Myocyte (in vitro differentiated cells): ENCODE data around the gene TMIE. TPM values are rescaled to one million over a fixed set of nuclear protein-coding genes. Genes with fewer than 3 reads are reported as not detected.
"Not testable (repeated sequence)": the region's sequence is repeated elsewhere in the genome, so short reads cannot be mapped to it uniquely, and the experiment has no call there.

ENCODE experiments used
- DNase-seq: peaks from one replicate; pipeline ENCODE4 v3.0.0-alpha.2; 2012; ENCODE audit warnings: low read depth
- total RNA-seq: library from RNA; depleted of rRNA; stranded (reverse); fragments of >200 nt; gene quantifications from 2 replicates; pipeline ENCODE4 v1.2.3, GENCODE V29; 2014

Gene TMIE
- total RNA-seq, 1 donor from 2014 or later: 0.43 TPM

DNA sequence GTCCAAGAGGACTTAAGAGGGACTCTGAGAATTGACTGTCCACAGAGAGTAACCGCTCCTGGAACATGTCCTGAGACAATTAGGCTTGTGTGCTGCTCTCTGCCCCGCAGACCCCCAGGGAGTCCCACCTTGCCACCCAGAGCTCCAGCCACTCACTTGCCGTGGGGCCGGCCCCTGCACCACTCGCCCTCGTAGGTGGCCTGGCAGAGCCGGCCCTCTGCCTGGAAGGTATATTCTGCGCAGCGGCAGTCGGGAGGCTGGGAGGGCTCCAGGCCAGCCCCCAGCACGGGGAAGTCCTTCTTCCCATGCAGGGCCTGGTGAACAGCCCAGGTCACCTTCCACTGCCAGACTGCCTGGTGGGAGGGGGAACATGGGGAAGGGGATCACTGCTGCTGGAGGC, 18.2 kb upstream of the TMIE start:
- DNase-seq: no peak

DNA sequence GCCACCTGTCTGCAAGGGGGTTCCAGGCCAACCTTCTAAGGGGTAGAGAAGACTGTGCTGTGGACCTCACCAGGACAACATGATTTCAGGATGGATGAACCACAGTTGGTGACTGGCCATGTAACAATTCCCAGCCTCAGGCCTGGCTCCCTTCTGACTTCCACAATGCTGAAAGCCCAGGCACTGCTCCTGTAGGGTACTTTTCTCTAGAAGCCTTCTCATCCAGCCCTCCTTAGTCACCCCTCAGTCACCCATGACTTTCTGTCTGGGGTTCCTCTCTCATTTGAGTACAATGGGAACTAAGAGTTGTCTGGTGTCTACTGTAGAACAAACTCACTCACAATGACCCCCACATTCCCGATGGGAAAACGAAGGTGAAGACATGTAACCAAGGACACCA, 16.3 kb upstream of the TMIE start:
- no peak for DNase-seq

DNA sequence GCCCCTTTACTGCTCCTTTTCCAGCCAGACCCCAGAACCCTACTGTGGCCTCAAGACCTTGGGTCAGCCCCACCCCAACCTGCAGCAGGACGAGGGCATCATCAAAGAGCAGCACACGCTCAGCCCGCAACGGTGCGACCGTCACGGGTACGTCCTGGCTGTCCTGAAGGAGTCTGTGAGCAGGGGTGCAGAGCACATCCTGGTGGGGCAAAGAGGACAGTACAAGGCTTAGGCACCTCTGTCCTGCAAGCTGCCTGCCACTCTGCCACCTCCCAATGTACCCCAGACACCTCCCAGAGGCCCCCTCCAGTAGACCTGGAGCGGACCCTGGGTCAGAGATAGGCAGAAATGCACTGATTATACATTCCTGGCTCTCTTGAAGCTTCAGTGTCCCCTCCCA, 15.7 kb upstream of the TMIE start:
- DNase-seq: no peak

DNA sequence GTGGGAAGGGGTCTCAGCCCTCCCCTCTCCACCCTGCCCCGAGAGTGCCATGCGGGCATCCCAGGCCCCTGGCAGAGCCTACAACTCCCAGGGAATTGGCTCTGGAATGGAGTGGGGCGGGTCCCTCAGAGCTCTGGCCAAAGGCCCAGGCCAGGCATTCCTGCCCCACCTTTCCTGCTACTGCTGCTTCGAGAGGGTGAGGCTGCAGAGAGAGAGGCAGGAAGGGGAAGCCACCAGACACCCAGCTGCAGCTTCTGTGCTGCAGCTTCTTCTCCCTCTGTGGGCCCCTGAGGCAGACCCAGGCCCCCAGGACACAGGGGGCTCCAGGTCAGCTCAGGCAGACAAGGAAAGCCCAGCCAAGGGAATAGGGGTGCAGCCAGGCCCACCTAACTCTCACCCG, 10.4 kb upstream of the TMIE start:
- DNase-seq: peak; percentile 37

DNA sequence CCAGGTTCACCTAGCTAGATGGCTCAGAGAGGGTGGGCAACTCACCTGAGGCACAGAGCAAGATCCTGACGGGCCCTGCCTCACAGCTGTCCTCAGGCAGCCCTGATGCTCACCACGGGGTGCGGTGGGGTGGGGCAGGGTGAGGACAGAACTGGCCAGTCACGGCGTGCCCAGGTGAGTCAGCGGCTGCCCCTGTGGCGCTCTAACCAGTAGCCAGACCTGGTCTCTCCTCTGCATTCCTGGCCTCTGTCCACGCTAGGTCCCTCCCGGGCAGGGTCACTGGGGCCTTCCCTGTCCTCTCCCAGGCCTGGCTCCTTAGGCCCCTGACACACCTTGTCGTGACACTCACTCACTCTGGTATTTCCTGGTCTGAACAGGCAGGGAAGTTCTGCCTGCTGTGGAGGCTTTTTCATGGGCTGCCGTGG, 8.6 kb upstream of the TMIE start:
- no peak for DNase-seq

DNA sequence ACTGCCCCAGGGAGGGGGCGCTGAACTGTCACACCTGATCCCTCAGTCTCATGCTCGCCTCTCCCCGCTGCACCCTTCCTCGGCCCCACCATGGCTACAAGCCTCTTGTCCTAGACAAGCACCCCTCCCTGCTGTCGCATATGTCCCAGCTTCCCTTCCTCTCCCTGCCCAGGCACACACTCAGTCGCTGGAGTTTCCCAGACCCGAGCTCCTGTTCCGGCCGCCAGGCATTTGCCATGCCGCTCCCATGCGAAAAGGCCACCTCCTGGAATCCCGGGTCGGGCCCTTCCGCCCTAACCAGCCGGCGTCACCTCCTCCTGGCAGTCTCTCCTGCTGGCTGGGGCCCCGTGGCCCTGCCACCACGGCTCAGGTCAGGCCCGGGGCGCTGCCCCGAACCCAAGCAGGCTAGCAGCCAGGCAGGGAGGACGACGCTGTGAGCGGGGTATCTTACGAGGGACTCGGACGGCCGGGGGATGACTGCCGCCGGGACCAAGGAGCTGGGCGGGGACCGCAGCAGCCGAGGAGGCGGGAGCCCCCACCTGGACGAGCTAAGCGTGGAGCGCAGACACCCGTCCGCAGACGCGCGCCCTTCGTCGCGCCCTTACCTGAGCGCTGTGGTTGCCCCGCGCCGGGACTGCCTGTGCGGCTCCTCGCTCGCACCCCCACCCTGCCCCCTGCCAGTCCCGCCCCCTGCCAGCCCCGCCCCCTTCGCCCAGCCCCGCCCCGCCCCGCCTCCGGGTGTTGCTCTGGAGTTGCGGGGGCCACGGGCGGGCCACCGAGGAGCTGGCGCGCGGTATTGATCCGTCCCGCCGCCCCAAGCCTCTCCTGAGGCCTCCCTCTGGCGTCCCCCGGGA, 7.9 kb upstream of the TMIE start, which contains the start of gene ALS2CL:
Gene ALS2CL (minus strand): TSS at position 642 of the 854 bp plus-strand sequence. CDS start 4,239 bp downstream, outside the sequence.
- peak; percentile 57 for DNase-seq

DNA sequence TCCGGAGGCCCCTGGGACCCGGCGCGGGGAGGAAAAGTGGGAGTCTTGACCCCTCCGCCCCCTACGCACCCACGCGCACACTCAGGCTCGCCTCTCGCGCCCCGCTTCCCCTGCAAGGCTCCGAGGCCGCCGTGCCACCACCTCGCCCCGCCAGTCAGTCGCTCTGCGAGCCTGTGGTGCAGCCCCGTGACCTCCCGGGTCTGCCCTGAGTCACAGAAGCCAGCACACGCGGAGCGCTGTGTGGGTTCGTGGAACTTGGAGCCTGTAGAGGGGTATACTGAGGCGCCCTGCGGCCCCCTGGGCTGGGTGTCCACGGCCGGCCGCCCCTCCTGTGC, 7.3 kb upstream of the TMIE start:
- peak; percentile 53 for DNase-seq

DNA sequence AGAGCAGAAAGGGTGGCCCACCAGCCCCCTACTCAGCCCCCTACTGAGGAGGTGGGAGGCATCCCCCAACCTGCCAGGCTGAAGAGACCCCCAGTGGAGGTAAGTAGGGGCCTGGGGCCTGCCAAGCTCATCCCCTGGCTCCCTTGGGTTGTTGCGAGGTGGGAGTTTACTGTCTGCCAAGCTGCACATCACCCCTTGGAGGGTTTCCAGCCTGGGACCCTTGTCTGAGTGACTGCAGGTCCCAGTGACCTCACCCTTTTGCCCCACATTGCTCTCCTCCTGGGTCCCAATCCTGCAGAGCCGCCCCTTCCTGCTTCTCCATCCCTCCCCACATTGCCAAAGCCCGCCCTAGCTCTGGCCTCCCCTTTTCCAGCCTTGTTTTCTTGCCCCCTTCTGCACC, 6.7 kb upstream of the TMIE start:
- no peak for DNase-seq

DNA sequence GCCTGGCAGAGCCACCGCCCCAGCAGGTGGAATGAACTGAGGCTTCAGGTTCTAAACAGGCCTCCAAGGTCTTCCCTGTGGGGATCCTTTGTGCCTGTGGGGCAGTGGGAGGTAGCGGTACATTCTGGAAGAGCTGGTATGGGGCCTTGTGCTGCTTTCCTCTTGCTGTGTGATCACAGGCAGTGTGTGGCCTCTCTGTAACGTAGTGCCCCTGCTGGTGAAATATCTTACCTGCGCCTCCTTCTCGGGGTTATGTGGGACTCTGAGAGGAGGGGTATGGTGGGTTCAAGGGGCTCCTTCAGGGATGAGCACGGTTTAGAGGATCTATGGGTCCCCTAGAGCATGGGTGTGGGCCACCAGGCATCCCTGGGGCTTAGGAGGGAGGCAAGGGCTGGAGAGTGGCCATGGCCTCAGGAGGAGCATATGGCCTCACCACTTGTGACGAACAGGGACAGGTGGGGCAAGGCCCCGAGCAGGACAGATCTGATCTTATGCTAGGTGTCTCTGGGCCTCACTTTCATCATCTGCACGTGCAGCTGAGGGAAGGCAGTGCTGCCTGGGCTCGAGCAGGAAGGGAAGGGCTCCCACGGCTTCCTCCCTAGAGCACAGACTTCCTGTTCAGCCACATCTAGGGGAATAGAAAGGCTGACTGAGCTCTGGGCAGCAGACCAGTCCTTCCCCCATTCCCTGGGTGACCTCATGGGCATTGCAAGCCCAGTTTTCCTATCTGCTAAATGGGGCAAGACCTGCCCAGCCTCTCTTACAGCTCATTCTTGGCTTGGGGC, 5.8 kb upstream of the TMIE start:
- peak; percentile 95 for DNase-seq

DNA sequence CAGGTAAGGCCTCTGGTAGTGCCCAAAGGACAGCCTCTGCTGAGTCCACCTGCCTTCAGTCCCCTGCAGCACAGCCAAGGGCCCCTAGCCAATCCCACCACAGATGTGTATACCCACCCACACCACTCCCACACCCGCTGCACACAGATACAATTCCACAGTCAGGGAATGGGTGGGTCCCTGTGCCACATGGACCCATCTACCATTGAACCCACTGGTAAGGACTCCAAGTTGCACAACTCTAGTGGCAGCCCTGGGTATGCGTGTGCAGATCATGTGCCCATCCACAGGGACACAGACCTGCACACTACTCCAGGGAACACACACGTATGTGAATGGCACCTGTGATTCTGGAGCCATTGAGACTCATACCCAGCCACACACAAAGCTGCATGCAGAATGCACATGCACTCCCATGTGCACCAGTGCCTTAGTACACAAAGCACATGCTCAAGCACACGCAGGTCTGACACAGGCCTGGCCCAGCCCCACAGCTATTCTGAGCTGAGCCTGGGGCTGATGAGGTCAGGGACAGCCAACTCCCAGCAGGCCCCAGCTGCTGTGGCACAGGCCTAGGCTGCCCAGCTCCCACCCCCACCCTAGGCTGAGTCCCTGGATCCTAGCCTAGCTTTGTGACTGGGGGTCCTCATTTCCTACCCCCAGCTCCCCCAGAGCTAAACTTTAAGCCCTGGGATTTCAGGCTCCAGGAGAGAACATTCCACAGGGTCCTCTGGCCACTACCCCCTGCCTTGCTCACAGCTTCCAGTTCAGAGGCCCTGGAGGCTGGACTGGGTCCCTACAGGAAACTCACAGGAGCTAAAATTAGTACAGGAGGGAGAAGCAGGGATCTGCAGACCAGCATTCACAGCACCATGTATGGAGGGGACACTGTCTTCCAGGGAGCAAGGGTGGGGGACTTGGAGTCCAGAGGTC, 5.0 kb upstream of the TMIE start:
- peak; percentile 93 for DNase-seq

DNA sequence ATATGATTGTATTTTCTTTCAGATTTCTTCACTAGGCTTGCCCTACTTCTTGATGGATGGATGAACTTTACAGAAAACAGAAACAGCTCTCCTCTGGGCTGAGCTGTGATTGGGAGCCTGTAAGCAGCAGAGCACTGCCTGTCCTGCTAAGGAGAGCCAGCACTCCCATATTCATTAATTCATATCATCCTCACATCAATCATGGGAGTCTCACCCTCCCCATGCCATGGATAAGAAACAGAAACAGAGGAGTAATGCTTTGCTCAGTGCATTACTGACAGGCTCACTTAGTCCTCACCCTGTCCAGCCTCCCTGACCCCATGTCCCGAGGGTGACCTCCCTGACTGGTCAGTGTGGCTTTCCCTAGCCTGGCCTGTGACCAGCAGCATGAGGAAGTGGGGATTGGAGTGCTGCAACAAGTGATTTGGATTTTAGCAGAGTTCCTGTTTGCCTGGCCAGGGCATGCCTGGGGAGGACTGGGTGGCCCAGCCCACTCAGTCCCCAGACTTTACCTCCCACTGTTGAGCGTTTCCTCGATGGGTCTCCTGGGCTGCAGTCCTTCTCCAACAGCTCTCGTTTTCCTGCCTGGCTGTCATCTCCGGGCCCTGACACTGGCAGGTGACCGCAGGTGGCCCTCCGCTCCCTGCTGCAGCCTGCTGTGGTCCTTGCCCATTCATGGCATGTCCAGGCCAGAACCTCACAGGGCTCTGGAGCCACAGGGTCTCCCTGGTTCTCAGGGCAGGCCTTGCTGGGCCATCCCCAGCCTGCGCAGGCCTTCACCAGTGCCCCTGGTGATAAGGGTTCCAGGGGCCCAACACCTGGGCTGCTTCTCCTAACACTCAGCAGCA, 1.3 kb upstream of the TMIE start:
- DNase-seq: peak; percentile 27

DNA sequence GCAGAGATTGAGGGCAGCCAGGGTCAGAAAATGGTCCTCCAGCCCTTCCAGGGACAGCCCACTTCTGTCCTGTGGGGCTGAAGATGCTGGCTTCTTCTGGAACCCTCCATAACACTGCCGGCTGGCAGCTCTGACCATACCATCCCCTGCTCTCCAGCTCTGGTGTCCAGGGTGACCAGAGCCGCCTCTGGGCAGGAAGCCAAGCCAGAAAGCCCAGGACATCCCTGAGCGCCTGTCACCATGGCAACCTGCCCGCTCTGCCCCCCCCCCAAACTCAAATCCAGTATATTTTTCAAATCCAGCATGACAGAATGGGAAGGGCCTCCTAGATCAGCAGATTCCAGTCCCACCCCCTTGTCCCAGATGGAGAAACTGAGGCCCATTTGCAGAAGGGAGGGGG, 420 bp upstream of the TMIE start:
- DNase-seq: no peak

DNA sequence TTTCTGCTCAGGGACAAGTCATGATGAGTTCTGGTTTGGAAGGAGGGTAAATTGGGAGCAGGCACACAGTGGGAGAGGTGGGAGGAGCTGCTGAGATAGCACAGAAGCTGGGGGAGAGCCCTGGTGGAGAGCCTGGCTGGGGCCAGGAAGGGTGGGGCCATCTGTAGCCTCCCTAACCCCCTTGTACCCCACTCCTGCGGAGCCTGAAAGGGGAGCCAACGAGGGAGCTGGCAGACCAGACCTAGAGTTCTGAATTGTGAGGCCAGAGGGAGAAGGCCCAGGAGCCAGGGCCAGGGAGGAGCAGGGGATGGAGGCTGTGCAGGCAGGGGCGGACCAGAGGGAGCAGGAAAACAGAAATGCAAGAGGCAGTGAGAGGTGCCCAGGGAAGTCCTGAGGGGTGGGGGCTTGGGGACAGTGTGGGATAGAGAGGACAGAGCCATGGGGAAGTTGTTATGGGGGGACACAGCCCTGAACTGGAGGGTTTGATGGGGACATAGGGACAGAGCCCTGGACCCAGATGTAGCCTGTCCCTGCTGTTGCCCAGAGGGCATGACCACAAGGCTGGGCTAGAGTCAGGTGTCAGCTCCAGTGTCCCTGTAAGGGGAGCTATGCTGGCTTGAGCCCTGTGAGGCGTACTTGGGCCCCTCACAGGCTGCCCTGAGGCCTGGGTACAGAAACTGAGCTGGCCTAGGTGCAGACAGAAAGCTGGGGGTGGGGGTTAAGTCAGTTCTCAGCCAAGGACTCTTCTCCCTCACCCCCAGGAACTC, 1.2 kb downstream of the TMIE start:
- DNase-seq: peak; percentile 35

DNA sequence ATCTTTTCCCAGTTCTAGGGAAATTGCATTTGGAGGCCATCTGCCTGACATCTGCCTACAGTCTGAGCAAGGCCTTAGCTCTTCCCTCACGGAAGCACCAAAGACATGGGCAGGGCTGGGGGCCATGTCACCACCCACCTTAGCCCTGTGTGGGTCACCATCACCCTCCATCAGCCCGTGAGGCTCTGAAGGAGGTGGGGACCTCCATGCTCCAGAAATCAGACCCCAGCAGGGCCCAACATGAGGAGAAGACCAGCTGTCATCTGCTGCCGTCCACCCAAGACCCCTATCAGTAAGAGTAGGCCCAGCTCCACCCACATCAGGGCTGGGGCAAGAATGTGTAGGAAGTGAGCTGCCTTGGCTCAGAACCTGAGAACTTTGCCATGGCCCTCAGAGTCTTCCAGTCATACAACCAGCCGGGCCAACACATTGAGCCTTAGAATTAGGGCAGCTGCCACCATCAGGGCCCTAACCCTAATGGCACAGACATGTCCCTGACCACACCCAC, 1.9 kb downstream of the TMIE start:
- no peak for DNase-seq

DNA sequence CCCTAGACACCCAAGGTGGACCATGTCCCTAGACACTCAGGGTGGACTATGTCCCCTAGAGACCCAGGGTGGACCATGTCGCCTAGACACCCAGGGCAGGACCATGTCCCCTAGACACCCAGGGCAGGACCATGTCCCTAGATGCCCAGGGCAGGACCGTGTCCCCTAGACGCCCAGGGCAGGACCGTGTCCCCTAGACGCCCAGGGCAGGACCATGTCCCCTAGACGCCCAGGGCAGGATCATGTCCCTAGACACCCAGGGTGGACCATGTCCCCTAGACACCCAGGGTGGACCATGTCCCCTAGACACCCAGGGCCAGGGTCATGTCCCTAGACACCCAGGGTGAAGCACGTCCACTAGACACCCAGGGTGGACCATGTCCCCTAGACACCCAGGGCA, 3.2 kb downstream of the TMIE start:
- not testable (repeated sequence) for DNase-seq

DNA sequence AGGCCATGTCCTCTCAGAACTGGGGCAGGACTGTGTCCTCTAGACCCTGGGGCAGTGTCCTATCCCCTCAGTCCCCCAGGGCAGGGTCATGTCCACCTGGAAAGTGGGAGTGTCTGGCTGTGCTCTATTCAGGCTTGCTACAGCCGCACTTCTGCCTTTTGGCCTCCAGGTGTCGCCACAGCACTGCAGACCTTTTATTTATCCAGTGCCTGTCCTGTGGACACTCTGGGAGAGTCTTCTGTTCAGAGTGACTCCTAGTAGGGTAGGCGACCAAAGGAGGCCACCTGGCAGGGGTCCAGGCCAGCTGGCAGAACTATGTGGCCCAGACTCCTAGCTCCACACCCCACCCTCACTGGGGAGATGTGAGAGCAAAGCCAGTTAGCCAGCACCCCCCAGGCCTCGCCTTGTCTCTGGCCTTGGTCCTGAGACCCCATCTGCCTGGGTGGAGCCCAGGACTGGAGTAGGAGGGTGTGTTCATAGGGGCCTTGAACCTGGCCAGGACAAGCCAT, 3.9 kb downstream of the TMIE start:
- peak; percentile 87 for DNase-seq

DNA sequence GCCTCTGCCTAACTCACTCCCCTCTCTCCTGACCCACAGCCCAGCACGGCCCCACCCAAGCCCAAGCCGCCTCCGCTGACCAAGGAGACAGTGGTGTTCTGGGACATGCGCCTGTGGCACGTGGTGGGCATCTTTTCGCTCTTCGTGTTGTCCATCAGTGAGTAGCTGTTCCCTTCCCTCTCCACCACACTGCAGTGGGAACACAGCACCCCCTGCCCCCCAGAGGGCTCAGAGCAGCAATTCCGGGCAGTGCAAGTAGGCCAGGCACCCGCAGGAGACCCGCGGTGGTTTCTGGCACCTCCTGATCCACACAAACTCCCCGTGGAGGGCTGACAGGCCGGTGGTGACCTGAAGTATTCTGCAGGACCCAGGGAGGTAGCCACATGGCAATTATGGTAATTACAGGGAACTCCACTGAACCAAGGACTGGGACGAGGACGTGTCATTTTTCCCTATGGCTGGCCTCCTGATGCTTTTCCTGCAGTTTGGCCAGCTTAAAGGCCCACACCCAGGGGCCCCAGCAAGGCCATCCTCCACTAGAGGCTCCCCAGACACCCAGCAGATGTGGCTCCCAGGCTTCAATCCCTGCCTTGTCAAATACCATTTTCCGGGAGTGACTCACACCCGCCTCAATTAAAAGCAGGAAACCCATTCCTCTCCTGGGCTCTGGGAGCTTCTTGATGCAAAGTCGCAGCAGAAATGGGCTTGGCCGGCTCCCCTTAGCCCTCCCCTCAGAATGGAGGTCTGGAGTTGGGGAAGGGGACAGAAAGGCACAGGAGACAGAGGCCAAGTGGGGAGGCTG, 4.8 kb downstream of the TMIE start:
- DNase-seq: peak; percentile 52
